Measurements from ENCODE around the gene DOCK1.

Gene DOCK1

DNA sequence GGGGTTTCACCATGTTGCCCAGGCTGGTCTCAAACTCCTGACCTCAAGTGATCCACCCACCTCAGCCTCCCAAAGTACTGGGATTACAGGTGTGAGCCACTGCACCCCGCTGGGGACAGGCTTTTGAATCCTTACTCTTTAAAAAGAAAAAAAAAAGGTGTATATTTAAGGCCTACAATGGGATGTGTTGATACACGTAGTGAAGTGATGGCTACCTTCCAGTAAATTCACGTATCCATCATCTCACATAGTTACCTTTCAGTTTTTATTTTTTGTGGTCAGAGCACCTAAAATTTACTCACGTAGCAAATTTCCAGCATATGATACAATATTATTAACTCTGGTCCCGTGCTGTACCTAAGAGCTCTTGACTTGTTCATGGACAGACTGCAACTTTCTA is 410.7 kb downstream of the DOCK1 start:
- no peak for DNase-seq

DNA sequence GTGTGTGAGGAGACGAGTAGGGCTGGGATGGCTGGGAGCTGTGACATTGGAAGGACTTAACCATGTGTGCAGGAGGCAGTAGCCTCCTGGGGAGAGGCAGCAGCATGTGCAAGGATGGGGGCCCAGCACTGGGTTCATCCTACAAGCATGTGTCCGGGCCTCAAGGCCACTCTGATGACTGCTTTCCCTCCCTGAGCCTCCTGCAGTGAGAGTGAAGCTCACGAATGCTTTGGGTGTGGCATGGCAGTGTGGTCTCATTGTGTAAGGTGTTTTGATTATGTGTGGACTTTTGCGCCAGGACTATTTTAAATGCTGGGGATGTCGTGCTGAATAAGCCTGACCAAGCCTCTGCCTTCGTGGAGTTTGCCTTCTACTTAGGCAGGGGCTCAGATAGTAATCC is 413.2 kb downstream of the DOCK1 start:
- no peak for DNase-seq

DNA sequence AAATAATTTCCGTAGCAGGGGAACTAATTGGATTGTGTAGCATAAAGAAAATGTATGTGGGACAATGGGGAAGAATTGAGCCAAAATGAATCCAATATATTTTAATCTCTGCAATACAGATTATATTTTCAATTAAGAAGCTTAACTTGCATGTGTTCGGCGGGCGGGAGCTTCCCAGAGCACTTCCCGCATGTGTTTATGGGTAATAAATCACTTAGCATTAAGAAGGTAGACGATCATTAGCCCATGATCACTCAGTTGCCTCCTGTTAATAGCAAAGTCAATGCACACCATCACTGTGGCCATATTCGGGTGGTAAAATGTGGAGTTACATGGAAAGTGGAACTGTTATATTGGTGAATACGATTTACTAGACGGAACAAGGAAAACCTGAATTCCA is 414.0 kb downstream of the DOCK1 start:
- no peak for DNase-seq

DNA sequence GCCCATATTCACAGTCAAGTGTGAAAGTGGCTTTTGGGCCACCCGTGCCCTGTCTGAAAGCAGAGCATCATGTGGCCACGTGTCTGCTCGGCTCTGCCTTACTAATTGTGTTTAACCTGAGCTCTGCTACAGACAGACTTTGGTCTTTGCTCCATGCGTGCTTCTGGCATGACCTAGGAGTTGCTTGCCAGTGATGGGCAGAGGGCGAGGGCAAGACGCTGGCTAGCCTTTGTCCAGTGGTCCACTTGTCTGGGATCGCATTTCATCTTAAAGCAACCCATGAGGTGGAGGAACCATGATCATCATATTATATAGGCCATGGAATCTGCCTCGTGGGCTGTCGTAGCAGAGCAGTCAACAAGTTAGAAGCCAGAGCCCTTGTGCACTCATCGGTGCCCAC is 414.5 kb downstream of the DOCK1 start:
- DNase-seq = no peak

DNA sequence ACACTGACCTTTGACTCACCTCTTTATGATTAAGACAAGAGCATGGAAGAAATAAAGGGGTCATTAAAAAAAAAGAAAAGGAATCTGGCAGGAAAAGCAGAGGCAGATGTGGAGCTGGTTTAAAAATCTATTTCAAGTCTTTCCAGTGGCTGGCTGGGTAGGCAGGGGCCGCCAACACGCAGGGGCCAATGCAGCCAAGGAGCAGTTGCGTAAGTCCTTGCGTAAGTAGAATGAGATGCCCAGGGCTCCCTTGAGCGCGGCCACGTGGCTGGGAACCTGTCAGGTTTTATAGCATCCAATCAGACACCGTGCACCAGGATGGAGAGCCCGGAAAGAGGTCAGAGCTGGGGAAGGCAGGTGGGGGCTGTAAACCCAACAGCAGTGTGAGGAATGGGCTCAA is 414.9 kb downstream of the DOCK1 start:
- DNase-seq = no peak

DNA sequence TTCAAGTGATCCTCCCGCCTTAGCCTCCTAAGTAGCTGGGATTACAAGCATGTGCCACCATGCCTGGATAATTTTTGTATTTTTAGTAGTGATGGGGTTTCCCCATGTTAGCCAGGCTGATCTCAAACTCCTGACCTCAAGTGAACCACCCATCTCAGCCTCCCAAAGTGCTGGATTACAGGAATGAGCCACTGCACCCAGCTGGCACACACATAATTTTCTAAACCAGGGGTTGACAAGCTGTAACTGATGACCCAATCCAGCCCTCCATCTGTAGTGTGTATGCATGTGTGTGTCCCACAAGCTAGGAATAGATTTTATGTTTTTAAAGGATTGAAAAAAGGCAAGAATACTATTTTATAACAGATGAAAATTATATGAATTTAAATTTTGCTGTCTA is 417.1 kb downstream of the DOCK1 start:
- no peak for DNase-seq

DNA sequence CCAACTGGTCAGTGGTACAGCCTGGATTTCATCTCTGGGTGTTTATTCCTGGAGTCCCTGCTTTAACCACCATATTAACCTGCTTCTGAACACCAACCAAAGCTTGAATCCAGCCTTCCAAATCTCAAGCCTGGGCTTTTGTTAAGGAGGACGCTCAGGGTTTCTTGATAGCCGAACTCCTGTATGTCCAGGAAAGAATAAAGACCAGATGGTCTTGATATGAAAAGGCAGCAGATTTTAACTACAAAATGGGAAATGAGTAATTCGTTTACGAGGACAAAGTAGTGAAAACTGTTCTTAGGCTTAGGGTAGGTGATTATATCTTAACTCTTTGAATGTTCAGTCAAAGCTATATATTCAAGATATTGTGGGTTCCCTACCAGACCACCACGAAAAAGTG is 420.3 kb downstream of the DOCK1 start:
- no peak for DNase-seq

DNA sequence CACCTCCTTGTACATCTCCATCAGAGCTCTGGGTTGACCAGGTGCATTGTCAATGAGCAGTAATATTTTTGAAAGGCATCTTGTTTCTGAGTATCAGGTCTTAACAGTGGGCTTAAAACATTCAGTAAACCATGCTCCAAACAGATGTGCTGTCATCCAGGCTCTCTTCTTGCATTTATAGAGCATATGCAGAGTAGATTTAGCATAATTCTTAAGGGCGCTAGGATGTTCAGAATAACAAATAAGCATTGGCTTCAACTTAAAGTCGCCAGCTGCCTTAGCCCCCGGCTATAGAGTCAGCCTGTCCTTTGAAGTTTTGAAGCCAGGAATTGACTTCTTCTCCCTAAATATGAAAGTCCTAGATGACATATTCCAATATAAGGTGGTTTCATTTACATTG is 421.7 kb downstream of the DOCK1 start:
- no peak for DNase-seq

DNA sequence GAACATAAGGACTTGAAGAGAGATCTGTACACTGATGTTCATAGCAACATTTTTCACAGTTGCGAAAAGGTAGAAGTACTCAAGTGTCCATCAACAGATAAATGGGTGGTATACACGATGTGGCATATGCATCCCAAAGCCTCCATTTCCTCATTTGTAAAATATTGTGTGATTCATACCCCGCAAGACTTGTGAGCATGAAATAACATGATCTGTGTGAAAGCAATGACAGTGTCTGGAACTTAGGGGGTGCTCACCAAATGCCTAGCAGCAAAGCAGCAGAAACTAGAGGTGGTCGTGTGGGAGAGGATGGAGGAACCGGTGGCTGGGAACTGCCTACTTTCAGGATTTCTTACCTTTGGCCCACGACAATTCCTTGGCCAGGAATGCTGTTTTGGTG is 426.5 kb downstream of the DOCK1 start:
- DNase-seq = no peak

DNA sequence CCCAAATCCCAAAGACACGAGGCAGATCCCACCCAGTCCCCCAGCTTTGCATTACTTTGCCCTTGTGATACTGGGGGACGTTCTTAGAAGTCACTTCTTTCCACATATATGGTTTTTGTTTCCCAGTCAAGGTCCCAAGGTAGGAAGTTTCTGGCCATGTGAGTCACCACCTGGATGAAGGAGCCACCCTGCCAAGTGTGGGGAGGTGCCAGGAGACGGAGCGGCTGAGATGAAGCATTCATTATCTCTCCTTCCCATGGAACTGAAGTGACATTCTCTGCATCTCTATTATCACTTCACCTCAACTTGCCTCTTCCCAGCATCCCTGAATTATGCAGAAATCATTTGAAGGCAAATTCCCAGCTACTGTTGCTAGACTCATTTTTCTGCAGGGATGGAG is 427.4 kb downstream of the DOCK1 start:
- no peak for DNase-seq

DNA sequence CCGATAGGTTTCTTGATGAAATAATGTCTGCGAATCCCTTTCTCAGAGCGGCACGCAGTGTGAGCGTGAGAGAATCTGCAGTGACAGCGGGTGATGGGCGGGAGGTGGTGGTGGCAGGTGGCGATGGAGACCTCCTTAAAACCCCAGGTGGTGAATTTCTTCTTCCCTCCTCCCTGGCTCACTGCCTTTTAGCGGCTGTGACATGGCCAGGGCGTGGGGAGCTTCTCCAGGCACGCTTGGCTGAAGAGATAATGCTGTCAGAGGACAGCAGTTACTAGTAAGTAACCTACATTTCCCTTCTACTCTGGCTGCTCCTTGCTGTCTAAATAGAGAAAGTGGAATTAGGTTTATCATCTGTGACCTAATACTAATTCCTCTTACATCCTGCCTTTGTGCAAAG is 432.6 kb downstream of the DOCK1 start:
- no peak for DNase-seq

DNA sequence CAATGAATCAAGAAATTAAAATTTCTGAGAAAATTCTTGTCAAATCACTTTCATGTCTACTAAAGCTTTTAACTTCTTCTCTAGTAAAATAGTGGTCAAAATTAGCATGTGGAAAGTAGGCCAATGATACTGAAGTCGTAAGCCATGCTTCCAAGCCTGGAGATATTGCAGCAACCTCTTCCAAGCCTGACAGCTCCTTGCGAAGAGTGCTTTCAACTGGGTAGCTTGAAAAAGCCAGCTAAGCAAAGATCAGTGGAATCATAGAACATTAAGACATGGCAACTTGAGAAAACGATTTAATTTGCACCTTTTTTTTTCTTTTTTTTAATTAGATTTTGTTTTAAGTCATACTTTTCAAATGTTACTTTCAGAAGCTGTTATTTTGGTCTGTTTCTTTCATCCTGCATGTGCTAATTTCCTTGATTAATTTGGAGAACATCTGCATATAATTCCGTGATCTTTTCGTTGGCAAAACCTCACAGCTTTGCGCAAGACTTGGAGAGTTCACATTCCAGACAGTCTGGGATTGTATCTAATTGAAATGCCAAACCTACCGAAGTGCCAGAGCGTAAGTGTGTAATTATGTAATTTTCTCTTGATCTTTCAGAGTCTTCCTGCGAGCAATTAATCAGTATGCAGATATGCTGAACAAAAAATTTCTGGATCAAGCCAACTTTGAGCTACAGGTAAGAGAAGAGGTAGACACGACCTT is 433.3 kb downstream of the DOCK1 start:
- no peak for DNase-seq

DNA sequence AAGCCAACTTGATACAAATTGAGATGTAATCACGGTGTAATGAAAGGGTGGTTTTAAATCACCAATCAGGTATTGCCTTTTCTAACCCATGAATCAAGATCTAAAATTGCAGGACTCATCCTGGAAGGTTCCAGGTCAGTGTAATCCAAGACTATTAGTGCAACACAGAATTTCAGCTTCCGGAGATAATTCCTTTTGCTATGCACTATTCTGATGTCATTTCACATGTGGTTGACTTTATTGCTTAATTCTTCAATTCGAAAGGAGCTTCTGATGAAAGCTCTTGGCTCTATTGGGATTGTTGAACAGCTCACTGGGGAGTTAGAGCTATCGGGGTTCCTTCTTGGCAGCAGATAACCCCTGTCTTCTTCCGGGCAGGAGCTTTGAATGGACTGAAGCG is 438.6 kb downstream of the DOCK1 start:
- no peak for DNase-seq

DNA sequence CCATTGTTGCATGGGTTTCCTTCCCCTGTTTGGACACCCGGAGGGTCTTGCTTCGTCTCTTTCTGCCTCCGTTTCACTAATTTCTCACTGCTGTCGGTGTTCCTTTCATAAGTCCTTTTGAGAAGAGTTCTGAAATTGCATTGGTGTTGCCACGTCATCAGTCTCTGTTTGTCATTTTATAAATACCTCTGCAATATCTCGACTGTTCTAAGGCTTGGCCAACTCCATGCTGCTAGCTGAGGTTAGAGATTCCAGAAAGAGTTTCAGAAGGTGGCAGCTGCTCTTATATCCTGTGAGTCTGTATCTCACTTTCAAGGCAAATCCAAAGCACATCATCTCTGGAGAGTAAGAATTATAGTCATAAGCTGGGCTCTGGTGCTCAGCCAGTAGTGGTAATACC is 439.1 kb downstream of the DOCK1 start:
- no peak for DNase-seq

DNA sequence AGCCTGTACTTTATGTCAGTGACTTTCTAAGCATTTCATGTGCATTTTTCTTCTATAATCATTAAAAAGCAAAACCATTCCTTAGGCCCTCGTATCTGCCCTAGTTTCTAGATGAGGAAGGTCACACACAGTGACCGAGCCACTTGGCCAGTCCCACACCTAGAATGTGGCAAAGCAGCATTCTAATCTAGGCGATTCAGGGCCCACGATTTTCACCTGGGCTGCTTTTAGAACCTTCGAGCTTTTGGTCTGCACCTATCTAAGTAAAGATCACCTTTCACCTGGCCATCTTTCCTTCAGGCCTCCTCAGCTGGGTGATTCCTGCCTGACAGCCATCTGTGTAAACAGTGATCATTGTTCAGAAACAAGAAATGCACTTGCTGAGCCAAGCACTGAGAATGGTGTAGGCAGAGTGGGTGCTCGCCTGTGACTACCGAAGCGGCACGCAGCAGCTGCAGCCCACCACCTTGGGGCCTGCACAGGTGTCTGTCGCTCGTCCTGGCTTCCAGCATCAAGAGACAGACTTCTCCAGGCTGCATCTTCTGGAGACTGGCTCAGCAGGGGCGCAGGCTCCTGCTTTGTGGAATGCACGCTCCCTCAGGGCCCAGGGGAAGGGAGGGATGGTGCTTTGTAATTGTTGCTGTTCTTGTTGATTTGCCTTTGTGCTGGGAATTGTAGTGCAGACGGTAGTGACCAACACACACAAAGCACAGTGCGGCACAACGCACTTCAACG is 440.2 kb downstream of the DOCK1 start:
- DNase-seq = no peak

DNA sequence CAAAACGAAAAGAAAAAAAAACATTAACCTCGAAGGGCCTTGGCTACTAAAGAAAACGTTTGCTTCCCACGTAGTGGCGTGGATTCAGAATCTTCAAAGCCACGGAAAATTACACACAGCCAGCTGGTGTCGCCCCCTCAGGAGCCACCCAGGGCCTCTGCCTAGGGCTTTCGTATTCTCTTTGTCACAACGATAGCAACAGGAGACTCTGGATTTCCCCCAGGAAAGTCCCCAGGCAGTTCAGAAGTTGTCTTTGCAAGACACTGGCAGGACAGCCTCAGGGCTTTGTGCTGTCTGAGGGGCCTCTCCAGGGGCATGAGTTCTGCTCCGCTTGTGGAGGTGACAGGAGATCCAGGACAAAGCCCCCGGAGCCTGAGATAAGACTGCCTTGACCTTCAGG is 441.4 kb downstream of the DOCK1 start:
- DNase-seq = no peak

DNA sequence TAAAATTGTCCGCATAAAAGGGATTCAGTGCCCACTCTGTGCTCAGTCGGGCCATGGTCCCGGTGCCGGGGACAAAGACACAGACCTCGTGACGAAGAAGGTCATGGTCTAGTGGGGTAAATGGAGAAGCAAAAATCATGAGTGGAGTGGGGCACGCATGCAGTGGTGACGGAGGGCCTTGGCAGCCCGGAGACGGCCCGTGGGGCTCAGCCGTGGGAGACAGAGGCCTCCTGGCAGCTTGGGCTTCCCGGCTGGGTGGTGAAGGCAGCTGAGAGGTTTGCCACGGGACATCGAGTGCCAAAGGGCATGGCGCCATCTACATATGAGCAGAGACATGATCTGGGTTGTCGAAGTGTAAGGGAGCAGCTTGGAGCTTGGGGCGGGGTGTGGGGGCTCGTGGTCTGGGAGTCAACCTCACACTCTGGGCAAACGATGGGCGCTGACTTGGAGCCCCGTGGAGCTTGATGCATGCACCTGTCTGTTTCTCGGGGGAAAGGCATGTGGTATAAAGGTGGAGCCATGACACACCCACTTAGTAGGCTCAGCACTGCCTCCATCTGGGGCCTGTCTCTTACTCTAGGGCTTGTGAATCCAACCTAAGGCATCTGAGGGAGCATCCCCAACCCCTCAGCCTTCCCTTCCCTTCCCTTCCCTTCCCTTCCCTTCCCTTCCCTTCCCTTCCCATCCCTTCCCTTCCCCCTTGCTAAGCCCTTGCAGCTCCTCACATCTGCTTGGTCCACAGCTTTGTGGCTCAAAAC is 442.2 kb downstream of the DOCK1 start:
- no peak for DNase-seq

DNA sequence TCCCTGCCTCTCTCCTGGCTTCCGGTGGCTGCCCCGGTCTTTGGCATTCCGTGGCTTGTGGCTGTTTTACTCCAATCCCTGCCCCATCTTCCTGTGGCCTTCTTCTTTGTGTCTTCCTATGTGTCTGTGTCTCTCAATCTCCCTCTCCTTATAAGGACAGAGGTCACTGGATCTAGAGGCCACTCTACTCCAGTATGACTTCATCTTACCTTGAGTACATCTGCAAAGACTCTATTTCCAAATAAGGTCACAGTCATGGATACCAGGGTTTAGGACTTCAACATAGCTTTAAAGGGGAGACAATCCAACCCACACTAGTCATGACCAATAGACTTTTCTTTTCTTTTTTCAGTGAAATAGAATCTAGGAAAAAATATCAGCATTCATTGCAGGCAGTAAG is 444.5 kb downstream of the DOCK1 start:
- DNase-seq = no peak

DNA sequence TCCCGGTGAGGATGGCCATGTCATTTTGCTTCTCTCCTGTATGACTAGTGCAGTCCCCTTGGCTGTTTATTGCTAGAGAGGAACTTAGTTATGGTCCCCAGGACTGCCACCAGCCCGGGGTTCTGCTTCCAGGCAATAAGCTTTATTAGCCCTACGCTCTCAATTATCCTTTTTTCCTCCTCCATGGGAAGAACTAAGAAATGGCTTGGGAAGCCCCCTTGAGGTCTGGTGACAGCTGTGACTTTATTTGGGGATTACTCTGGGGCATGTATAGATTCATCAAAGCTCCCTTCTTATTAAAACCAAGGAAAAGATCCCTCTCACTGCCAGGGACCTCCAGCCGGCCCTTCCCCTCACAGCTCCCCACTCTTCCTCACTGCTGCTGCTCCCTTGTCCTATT is 446.3 kb downstream of the DOCK1 start:
- DNase-seq = no peak

DNA sequence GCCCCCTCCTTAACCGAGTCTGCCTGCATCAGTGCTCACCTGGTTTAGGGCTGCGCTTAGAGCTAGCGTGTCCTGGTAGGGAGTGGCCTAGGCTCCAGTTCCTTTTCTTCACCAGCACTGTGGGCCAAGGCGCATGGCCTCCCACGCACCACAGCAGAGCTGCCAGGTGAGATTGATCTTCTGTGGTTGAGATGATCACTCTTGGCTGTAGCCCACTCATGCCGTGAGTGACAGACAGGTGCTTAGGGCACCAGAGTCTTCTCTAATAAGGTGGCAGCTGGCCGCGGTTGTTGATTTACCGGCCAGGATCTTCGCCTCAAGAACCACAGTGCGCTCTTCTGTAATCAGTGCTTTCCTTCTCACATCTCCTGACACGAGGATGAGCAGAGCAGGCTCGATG is 448.3 kb downstream of the DOCK1 start:
- DNase-seq = peak; percentile 26

DNA sequence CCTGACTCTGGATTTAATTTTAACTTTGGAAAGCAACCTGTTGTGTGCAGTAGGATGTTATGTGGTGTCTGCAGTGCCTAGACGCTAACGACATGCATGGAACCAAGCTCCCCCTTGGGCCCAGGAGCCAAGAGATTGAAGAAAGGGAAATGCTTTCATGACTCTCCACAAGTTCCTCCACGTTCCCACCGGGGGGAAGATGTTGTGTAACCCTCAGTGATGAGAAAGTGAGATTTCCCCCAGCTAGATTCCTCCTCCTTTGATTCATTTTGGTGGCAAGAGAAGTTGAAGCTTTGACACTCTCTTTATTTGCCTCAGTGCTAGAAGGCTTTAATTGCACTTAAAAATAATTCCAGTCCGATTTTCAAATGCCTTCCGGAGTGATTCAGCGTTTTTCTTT is 449.0 kb downstream of the DOCK1 start:
- no peak for DNase-seq

DNA sequence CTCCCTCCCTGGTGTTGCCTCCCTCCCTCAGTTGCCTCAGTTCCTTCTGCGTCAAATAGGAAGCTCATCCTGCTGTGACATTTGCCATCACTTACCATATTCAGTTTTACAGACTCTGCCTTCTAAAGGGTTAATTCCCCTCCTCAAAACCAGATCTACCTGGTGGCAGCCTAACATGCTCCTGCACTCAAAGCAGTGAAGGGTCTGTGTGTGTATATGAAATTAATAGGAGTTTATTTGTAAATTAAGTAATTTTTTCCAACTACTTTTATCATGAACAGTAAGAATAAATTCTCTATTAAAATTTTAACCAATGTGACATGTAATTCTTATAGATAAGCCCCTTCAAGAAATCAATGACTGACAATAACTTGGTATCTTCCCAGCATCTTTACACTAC is 449.8 kb downstream of the DOCK1 start:
- no peak for DNase-seq

DNA sequence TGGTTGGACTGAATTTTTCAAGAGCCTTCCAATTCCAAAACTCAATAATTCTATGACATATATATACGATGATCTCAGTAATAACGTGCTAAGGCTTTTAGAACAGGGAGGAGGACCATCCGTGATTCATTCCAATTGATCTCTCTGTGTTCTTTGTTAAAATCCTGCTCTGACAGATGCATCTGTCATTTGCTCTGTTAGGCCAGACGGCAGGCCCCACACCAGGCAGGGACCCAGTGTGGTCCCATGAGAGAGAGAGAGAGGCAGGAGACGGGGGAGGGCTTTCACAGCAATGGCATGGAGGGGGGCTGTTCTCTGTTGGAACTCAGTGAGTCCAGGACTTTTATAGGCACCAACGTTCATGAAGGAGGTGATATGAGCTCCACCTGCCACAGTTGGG is 451.1 kb downstream of the DOCK1 start:
- DNase-seq = no peak

DNA sequence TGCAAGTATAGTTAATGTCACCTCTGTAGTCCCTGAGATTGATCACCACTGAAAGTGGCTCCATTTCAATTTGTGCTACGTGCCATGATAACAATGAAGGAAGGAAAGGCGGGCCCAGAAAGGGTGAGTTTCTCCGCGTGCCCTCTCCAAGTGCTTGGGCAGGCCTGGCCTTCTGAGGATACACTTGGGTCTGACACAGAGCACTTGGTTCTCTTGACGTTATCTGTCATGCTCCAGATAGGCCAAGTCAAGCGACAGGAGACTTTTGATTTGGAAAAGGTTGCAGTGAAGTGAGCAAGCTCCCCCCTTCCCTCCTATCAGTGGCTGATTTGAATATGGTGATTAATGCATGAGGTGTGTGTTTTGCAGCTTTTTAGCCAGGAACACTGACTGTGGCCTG is 452.0 kb downstream of the DOCK1 start:
- no peak for DNase-seq

All from right kidney (tissue), 1 donor.